WTC11 (cell line): ENCODE measurements around the gene ECE1.

Experiments
- CREB1 ChIP-seq: sonication (generic); formaldehyde crosslinking; IDR thresholded peaks from 2 replicates; pipeline ENCODE4 v1.8.0; 2023; ENCODE audit warnings: mild to moderate bottlenecking, missing genetic modification reagents
- CTCF ChIP-seq: fragments of 200-600 bp; IDR thresholded peaks from 2 replicates; pipeline ENCODE4 v1.8.0; 2022; ENCODE audit warnings: antibody characterized with exemption
- ESRRA ChIP-seq: sonication (generic); formaldehyde crosslinking; IDR thresholded peaks from 2 replicates; pipeline ENCODE4 v1.8.1; 2022; ENCODE audit warnings: mild to moderate bottlenecking, missing genetic modification reagents, borderline replicate concordance
- FOXP4 ChIP-seq: sonication (generic); formaldehyde crosslinking; IDR thresholded peaks from 2 replicates; pipeline ENCODE4 v1.8.0; 2022; ENCODE audit warnings: mild to moderate bottlenecking, missing genetic modification reagents
- MAX ChIP-seq: sonication (generic); formaldehyde crosslinking; IDR thresholded peaks from 2 replicates; pipeline ENCODE4 v1.8.0; 2022; ENCODE audit warnings: mild to moderate bottlenecking, missing genetic modification reagents
- NR1H2 ChIP-seq: sonication (generic); formaldehyde crosslinking; IDR thresholded peaks from 2 replicates; pipeline ENCODE4 v1.9.0; 2021; ENCODE audit warnings: mild to moderate bottlenecking, moderate library complexity, missing genetic modification reagents
- NR2C2 ChIP-seq: sonication (generic); formaldehyde crosslinking; IDR thresholded peaks from 2 replicates; pipeline ENCODE4 v1.8.0; 2022; ENCODE audit warnings: mild to moderate bottlenecking, missing genetic modification reagents
- ZNF121 ChIP-seq: sonication (generic); formaldehyde crosslinking; IDR thresholded peaks from 2 replicates; pipeline ENCODE4 v1.8.0; 2023; ENCODE audit warnings: missing genetic modification reagents
- ZNF232 ChIP-seq: sonication (generic); formaldehyde crosslinking; IDR thresholded peaks from 2 replicates; pipeline ENCODE4 v1.8.0; 2022; ENCODE audit warnings: mild to moderate bottlenecking, missing genetic modification reagents

DNA sequence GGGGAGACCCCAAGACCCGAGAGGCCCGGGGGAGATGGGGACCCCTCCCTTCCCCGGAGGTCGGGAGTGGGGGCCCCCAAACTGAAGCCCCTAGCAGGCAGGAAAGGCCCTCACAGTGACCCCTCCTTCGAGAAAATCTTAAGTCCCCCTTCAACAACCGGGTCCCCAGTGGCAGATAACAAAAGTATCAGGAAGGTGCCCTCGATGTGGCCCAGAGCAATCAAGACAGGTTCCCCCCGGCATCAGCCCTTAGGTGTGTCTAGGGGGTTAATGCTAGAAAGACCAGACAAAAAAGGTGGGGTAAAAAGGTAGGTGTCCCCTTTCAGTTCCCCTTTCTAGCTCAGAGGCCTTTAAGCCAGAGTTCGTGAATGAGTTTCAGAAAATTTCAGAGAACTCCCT, 282 bp upstream of the ECE1 start:
- TF ChIP-seq CTCF (no peak), CREB1 (CRISPR knock-in tag) (no peak), NR2C2 (CRISPR knock-in tag) (no peak), ZNF232 (CRISPR knock-in tag) (no peak), ESRRA (no peak), NR1H2 (no peak), ZNF121 (CRISPR knock-in tag) (no peak), FOXP4 (no peak), MAX (no peak)
